ENCODE measurements around the gene RHBDL3. TPM values are rescaled to one million over a fixed set of nuclear protein-coding genes. Genes with fewer than 3 reads are reported as not detected.
A peak's percentile ranks its signal among the peaks of the same experiment; 100 is the strongest.

RHBDL3 gene
- total and polyA plus RNA-seq, 2 of the 8 experiments (the other 6 are each of a cell fraction or from before 2014, with no cell fraction given), result 9.6 to 12.2 TPM

- Histone ChIP-seq H3K9me3 (ENCODE audit: insufficient read depth in 2 of 2, low read depth in 1 of 2, low read length in 1 of 2) (no peaks in the 10 kb centered on the region), H3K56ac (replicated peaks; ENCODE audit: insufficient read length, low read depth, low read length) (peak overlapping the region; percentile 97), H3K36me3 (ENCODE audit: control insufficient read depth in 2 of 4, insufficient read depth in 4 of 4, low read length in 3 of 4) (peaks cover 0 to 35% (median 12%) of the 10 kb centered on the region in 4 experiments; a peak in 5 of 8 replicates), H2BK12ac (ENCODE audit: low read depth, low read length) (peak overlapping the region; percentile 96; the same call in 1 of the 2 replicates), H4K5ac (ENCODE audit: insufficient read length, low read depth, low read length) (peak overlapping the region; percentile 99), H3K27ac (ENCODE audit: low read depth, low read length) (peak overlapping the region; percentile 97), H3K79me1 (ENCODE audit: low read depth, low read length) (0 out of 2 replicates have a peak, but pooled peaks cover 4% of the 10 kb centered on the region), H2AFZ (ENCODE audit: low read length) (no peak overlapping the region), H3K4me3 (ENCODE audit: extremely low read depth in 1 of 4, insufficient read depth in 2 of 4, low read depth in 3 of 4, low read length in 4 of 4) (peak overlapping the region; percentile 85 to 100 (median 95)), H3K9ac (replicated peaks in 1 of 4; ENCODE audit: extremely low read depth in 1 of 4, low read depth in 3 of 4, low read length in 3 of 4) (peak overlapping the region; percentile 82 to 100 (median 100)), H3K14ac (ENCODE audit: insufficient read length) (peak overlapping the region; percentile 78), H4K20me1 (replicated peaks in 1 of 2; ENCODE audit: control insufficient read depth in 1 of 2, insufficient read depth in 2 of 2, low read length in 2 of 2) (peaks cover 17 to 23% of the 10 kb centered on the region in 2 experiments), H2BK5ac (ENCODE audit: low read depth, low read length) (peak overlapping the region; percentile 99), H3K4ac (replicated peaks; ENCODE audit: insufficient read length, low read depth, low read length) (peak overlapping the region; percentile 92), H3K79me2 (ENCODE audit: control insufficient read depth in 1 of 2, insufficient read depth in 2 of 2, low read length in 2 of 2) (peaks cover 48 to 65% of the 10 kb centered on the region in 2 experiments), H3K27me3 (replicated peaks in 1 of 4; ENCODE audit: control insufficient read depth in 3 of 4, extremely low read depth in 1 of 4, insufficient read depth in 3 of 4, low read length in 3 of 4) (no peaks in the 10 kb centered on the region), H2BK120ac (replicated peaks; ENCODE audit: low read depth, low read length) (peak overlapping the region; percentile 55), H2BK20ac (ENCODE audit: low read length) (no peak overlapping the region), H3K18ac (ENCODE audit: extremely low read depth, low read length) (peak overlapping the region; percentile 100), H3K23me2 (ENCODE audit: low read depth, low read length) (no peaks in the 10 kb centered on the region; the same call in 1 of the 2 replicates), H4K91ac (replicated peaks; ENCODE audit: insufficient read length, low read length) (peak overlapping the region; percentile 95), H4K8ac (ENCODE audit: extremely low read depth, insufficient read depth, low read length) (no peak overlapping the region), H3K4me1 (replicated peaks in 1 of 4; ENCODE audit: control insufficient read depth in 3 of 4, insufficient read depth in 4 of 4, low read length in 3 of 4) (no peaks in the 10 kb centered on the region; a peak in 1 of 7 replicates), H2BK15ac (ENCODE audit: low read length) (no peak overlapping the region), H3K23ac (ENCODE audit: insufficient read length) (no peak overlapping the region), H3K4me2 (ENCODE audit: insufficient read depth in 1 of 2, low read depth in 2 of 2, low read length in 2 of 2) (peak overlapping the region; percentile 88 to 89), H2AK5ac (ENCODE audit: low read depth, low read length) (peak overlapping the region; percentile 99)
- no peak for FAIRE-seq
- DNase-seq (ENCODE audit: low read depth in 1 of 2, low spot score in 2 of 2), result no peak
- 3% methylated on average over 20 of the region's 20 CpGs; no CpG with 5 or more reads in 1 of the 2 experiments for WGBS, 2 experiments (ENCODE audit: extremely low coverage in 1 of 2, insufficient coverage in 1 of 2, insufficient read length in 1 of 2, insufficient replicate concordance in 2 of 2, low coverage in 1 of 2, low lambda C conversion rate in 2 of 2, missing lambda C conversion rate in 1 of 2)
- no peak for TF ChIP-seq FOSL1 (IDR thresholded peaks at IDR 0.05; ENCODE audit: insufficient read depth, low read depth, low read length)
- TF ChIP-seq HDAC2 (IDR thresholded peaks at IDR 0.05; ENCODE audit: borderline replicate concordance in 1 of 2, low read depth in 2 of 2, low read length in 2 of 2), result no peak
- no peak for TF ChIP-seq TCF12 (IDR thresholded peaks at IDR 0.05; ENCODE audit: low read depth, low read length)
- TF ChIP-seq PHF8 (conservative IDR thresholded peaks at IDR 0.05; ENCODE audit: low read depth, low read length), result no peak
- TF ChIP-seq TBP (IDR thresholded peaks at IDR 0.05; ENCODE audit: low read depth, low read length), result no peak
- TF ChIP-seq CEBPB (IDR thresholded peaks at IDR 0.05; ENCODE audit: low read depth, low read length), result no peak
- TF ChIP-seq CTBP2 (IDR thresholded peaks at IDR 0.05; ENCODE audit: borderline replicate concordance, insufficient read depth, insufficient read length, low read length), result no peak
- TF ChIP-seq SRF (IDR thresholded peaks at IDR 0.05; ENCODE audit: low read depth, low read length), result no peak
- ChIA-PET CTCF (ENCODE audit: partially characterized antibody) (interaction anchor here (0.8 to 2.4 kb wide), 3 partner anchors 14 to 98 kb away, joined by 3 to 8 read pairs (median 3); no protein-coding TSS in a partner anchor), POLR2A (ENCODE audit: partially characterized antibody) (interaction anchor here (0.5 to 2.7 kb wide), 16 partner anchors 8 to 1428 kb away, joined by 3 to 26 read pairs (median 4); partner anchors contain the start of genes C17orf75 and PSMD11)
Measured at GRCh38 chr17:32350666-32351418, 85.2 kb downstream of the RHBDL3 start.
